Naive thymus-derived CD4-positive, alpha-beta T cell (primary cell): Measurements from ENCODE around the gene ERC1. TPM values are rescaled to one million over a fixed set of nuclear protein-coding genes. Genes with fewer than 3 reads are reported as not detected.

Experiments
- ATAC-seq: fragments of 150-1000 bp; cut with Tn5 transposase; 2 replicates; pipeline ENCODE4 v1.10.0; 2021; ENCODE audit warnings: mild to moderate bottlenecking, moderate library complexity
- CTCF ChIA-PET: fragments of 350-600 bp; sonication (Branson Sonifier 250); formaldehyde crosslinking; loops from one replicate; lab custom pipeline; 2021; ENCODE audit warnings: antibody characterized with exemption; lab: Charles Lee
- POLR2A ChIA-PET: fragments of 350-600 bp; sonication (Branson Sonifier 250); formaldehyde crosslinking; loops from one replicate; lab custom pipeline; 2021; ENCODE audit warnings: antibody characterized with exemption, inconsistent platforms; lab: Charles Lee
- DNase-seq, 9 donors: peaks; one replicate each; pipeline versions ENCODE4 v3.0.0 to v3.0.0-alpha.2; 2020 to 2022; ENCODE audit warnings: mixed read lengths in 1 of 9
- H3K27ac ChIP-seq: one replicate; pipeline ENCODE4 v1.7.0; 2013; ENCODE audit warnings: mild to moderate bottlenecking, low read depth, low read length, moderate library complexity
- H3K27me3 ChIP-seq, 2 donors: one replicate each; pipeline ENCODE4 v1.7.0; 2013; ENCODE audit warnings: low read length in 2 of 2, mild to moderate bottlenecking in 2 of 2, moderate library complexity in 2 of 2; ENCODE audit not compliant: control insufficient read depth in 2 of 2, insufficient read depth in 2 of 2
- H3K36me3 ChIP-seq, 3 experiments: 1 replicate in 2 of 3; 2 replicates in 1 of 3; pipeline ENCODE4 v1.7.0; 2013; ENCODE audit warnings: low read length in 3 of 3, mild to moderate bottlenecking in 3 of 3, moderate library complexity in 1 of 3; ENCODE audit not compliant: insufficient read depth in 3 of 3, control insufficient read depth in 2 of 3
- H3K4me1 ChIP-seq, 2 donors: one replicate each; pipeline ENCODE4 v1.7.0; 2013; ENCODE audit warnings: low read length in 2 of 2, mild to moderate bottlenecking in 2 of 2, moderate library complexity in 1 of 2; ENCODE audit not compliant: control insufficient read depth in 2 of 2, insufficient read depth in 2 of 2
- H3K4me3 ChIP-seq: 2 replicates; pipeline ENCODE4 v1.7.0; 2013; ENCODE audit warnings: mild to moderate bottlenecking, low read length
- H3K9me3 ChIP-seq, 3 experiments: 1 replicate in 2 of 3; 2 replicates in 1 of 3; pipeline ENCODE4 v1.7.0; 2013; ENCODE audit warnings: low read length in 3 of 3; ENCODE audit not compliant: control insufficient read depth in 2 of 3
- H3K27ac Mint-ChIP-seq, 9 donors: one replicate each; pipeline ENCODE4 v1.8.0; 2020 to 2022; ENCODE audit warnings: mixed read lengths in 9 of 9, mild to moderate bottlenecking in 8 of 9, moderate library complexity in 5 of 9, inconsistent platforms in 2 of 9
- H3K27me3 Mint-ChIP-seq, 5 donors: one replicate each; pipeline ENCODE4 v1.8.0; 2021 to 2022; ENCODE audit warnings: mixed read lengths in 5 of 5, mild to moderate bottlenecking in 1 of 5
- H3K36me3 Mint-ChIP-seq, 5 donors: one replicate each; pipeline ENCODE4 v1.8.0; 2020 to 2022; ENCODE audit warnings: mixed read lengths in 5 of 5, mild to moderate bottlenecking in 3 of 5, inconsistent platforms in 1 of 5
- H3K4me1 Mint-ChIP-seq, 7 donors: one replicate each; pipeline ENCODE4 v1.8.0; 2020 to 2022; ENCODE audit warnings: mixed read lengths in 7 of 7, mild to moderate bottlenecking in 3 of 7, inconsistent platforms in 1 of 7
- H3K4me3 Mint-ChIP-seq, 10 donors: one replicate each; pipeline ENCODE4 v1.8.0; 2020 to 2022; ENCODE audit warnings: mild to moderate bottlenecking in 10 of 10, mixed read lengths in 10 of 10, moderate library complexity in 6 of 10, inconsistent platforms in 2 of 10
- H3K9me3 Mint-ChIP-seq, 11 donors: one replicate each; pipeline ENCODE4 v1.8.0; 2020 to 2022; ENCODE audit warnings: mixed read lengths in 11 of 11, mild to moderate bottlenecking in 4 of 11, inconsistent platforms in 1 of 11, moderate library complexity in 1 of 11
- intact Hi-C, 2 donors: fragments of 100-400 bp; cut with micrococcal nuclease; formaldehyde crosslinking; loops; one replicate each; pipeline ENCODE4 v1.15.1; 2023
- polyA plus RNA-seq, 2 donors: library from polyadenylated mRNA; unstranded; fragments of 300-500 nt; fragmentation: Illumina TruSeq; gene quantifications; one replicate each; pipeline ENCODE4 v1.2.3, GENCODE V29; 2021
- total RNA-seq, 6 experiments: library from RNA in 5 of 6; stranded (reverse) in 5 of 6; gene quantifications; 1 replicate in 5 of 6; 2 replicates in 1 of 6; pipeline ENCODE4 v1.2.3 and lab custom pipeline; 2021 to 2026

The ERC1 gene
- total and polyA plus RNA-seq, 7 experiments from 2014 or later, result 15.9 to 62.0 (median 51.5) TPM

DNA sequence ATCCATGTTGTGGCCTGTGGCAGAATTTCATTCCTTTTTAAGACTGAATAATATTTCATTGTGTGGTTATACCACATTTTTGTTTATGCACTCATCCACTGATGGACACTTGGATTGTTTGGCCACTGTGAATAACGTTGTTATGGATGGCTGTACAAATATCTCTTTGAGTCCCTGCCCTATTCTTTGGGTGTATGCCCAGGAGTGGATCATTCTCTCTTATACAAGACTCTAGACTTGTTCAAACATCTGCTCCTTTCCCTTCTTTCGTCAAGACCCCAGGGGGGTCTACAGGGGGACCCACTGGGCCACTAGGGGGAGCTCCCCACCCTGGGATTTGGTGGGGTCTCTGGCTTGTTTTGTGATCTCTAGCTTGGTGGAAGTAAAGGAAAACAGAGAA is 526.0 kb downstream of the ERC1 start:
- CTCF ChIA-PET, result no interaction called here
- Histone ChIP-seq H3K27me3 (no peaks in the 10 kb centered on the region), H3K36me3 (no peaks in the 10 kb centered on the region), H3K9me3 (no peaks in the 10 kb centered on the region), H3K27ac (no peak overlapping the region), H3K4me3 (no peak overlapping the region), H3K4me1 (no peaks in the 10 kb centered on the region)
- DNase-seq, result peak in 1 of 9 donors; percentile 16
- Mint-ChIP-seq H3K9me3 (peaks cover 0 to 15% (median 4%) of the 10 kb centered on the region in 11 donors), H3K36me3 (no peaks in the 10 kb centered on the region), H3K27me3 (peaks cover 7 to 59% (median 17%) of the 10 kb centered on the region in 5 donors), H3K4me3 (no peak overlapping the region), H3K27ac (no peak overlapping the region), H3K4me1 (no peaks in the 10 kb centered on the region)
- POLR2A ChIA-PET, result no interaction called here
- no peak for ATAC-seq
- intact Hi-C loops, result no loop called here

DNA sequence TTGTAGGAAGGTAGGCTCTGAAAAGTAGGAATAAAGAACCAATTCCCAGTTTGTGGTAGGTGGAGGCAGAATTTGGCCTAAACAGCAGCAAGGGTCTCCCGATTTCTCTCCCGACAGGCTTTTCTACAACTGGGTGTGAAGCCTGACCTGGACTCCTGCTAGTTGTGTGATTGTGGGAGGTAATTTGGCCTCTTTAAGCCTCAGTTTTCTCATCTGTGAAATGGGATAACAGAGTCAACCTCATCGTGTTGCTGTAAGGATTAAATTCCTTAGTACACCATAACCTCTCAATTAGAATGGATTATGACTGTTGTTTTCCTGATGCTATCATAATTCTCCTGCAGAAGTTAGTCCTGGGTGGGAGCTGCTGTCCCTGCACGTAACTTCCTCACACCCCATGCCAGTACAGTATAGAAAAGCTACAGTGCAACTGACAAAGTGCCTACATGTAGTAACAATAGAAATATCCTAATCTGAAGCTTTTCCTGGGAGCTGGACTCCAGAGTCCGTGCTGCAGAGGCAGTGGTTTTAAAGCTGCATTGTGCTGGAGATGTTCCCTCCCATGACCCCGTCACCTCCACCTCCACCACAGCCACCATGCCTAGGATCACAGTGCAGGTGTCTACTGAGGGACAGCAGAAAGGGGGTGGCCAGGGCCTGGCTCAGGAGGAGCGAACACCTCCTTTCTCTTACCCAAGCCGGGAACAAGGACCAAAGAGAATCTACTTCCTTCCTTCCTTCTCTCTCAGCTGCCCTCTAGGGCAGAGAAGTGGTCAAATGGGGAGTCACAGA is 526.9 kb downstream of the ERC1 start:
- CTCF ChIA-PET, result no interaction called here
- POLR2A ChIA-PET, result no interaction called here
- H3K36me3 ChIP-seq, result no peaks in the 10 kb centered on the region
- intact Hi-C loops, result no loop called here
- H3K4me1 ChIP-seq, result no peaks in the 10 kb centered on the region
- Mint-ChIP-seq H3K27me3 (peaks cover 7 to 53% (median 13%) of the 10 kb centered on the region in 5 donors), H3K4me1 (no peaks in the 10 kb centered on the region), H3K9me3 (peaks cover 0 to 15% (median 4%) of the 10 kb centered on the region in 11 donors), H3K27ac (no peak overlapping the region), H3K4me3 (no peak overlapping the region), H3K36me3 (no peaks in the 10 kb centered on the region)
- H3K27me3 ChIP-seq, result no peaks in the 10 kb centered on the region
- ATAC-seq (no peak), DNase-seq (no peak)
- no peaks in the 10 kb centered on the region for H3K9me3 ChIP-seq
- H3K27ac ChIP-seq, result no peak overlapping the region
- H3K4me3 ChIP-seq, result no peak overlapping the region

DNA sequence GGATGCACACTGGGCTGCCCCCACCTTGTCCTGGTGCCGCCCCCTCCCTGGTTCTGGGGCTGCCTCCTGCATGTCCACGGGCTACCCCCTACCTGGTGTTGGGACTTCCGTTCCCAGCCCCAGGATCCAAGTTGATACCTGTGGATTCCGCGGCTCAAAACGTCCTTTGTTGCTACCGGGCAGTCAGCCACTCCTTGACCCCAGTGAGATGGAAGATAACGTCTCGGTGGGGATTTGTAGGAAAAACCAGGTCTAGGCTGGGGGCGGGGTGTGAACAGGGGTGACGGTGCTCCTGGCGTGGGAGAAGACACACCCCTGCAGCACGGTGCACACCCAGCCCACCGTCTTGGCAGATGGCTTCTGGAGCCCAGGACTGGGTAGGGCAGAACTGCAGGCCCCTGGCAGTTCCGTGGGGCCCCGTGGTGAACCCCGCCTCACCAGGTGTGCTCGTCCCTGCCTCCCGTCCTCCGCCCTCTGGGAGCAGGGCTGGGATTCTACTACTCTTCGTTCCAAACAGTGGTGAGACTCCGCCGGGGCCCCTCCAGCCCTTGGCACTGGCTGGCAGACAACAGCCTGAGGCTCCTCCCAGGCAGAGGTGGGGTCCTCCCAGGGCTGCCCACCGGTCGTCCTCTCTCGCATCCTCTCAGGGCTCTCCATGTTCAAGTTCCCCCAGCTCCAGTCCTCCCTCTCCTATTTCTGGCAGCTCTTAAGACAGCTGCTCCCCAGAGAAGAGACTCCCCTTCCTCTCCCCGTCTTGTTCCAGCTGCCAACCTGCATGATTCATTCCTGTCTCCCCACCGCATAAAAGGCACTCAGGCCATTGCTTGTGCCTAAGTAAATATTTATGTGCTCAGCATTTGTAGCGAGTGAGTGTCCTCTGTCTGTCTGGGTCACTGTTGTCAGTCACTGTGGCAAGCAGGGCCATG is 527.8 kb downstream of the ERC1 start:
- Mint-ChIP-seq H3K36me3 (peaks cover 0 to 1% (median 0%) of the 10 kb centered on the region in 5 donors), H3K4me3 (no peak overlapping the region), H3K27ac (no peak overlapping the region), H3K4me1 (peaks cover 0 to 2% (median 0%) of the 10 kb centered on the region in 7 donors), H3K27me3 (peaks cover 11 to 51% (median 17%) of the 10 kb centered on the region in 5 donors), H3K9me3 (peaks cover 0 to 14% (median 4%) of the 10 kb centered on the region in 11 donors)
- Histone ChIP-seq H3K4me1 (no peaks in the 10 kb centered on the region), H3K27me3 (no peaks in the 10 kb centered on the region), H3K4me3 (no peak overlapping the region), H3K27ac (no peak overlapping the region), H3K9me3 (no peaks in the 10 kb centered on the region), H3K36me3 (no peaks in the 10 kb centered on the region)
- POLR2A ChIA-PET, result no interaction called here
- intact Hi-C loops, result no loop called here
- no peak for DNase-seq
- no peak for ATAC-seq
- CTCF ChIA-PET, result no interaction called here

DNA sequence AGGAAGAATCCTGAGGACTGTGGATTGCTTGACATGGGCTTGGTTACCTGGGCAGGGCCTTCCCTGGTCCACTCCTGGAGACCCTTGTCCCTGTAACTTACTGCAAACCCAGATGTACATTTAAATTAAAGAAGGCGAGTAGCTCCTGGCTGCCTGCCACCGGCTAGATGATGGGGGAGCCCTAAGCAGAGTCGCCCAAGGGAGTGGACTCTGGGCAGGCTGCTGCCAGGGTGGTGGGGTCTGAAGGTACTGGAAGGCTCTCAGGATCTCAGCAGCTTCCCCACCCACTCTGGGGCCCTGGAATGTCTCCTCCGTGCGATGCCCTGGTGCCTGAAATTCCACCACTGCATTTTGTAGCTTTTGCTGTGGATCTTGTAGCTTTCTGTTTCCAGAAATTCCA is 528.6 kb downstream of the ERC1 start:
- Histone ChIP-seq H3K9me3 (no peaks in the 10 kb centered on the region), H3K4me3 (no peak overlapping the region), H3K36me3 (no peaks in the 10 kb centered on the region), H3K27me3 (no peaks in the 10 kb centered on the region), H3K27ac (no peak overlapping the region), H3K4me1 (no peaks in the 10 kb centered on the region)
- ATAC-seq, result no peak
- peaks cover 0 to 6% (median 0%) of the 10 kb centered on the region in 7 donors for H3K4me1 Mint-ChIP-seq
- H3K36me3 Mint-ChIP-seq, result peaks cover 0 to 4% (median 0%) of the 10 kb centered on the region in 5 donors
- CTCF ChIA-PET, result no interaction called here
- H3K9me3 Mint-ChIP-seq, result peaks cover 0 to 14% (median 4%) of the 10 kb centered on the region in 11 donors
- H3K4me3 Mint-ChIP-seq, result no peak overlapping the region
- no peak overlapping the region for H3K27ac Mint-ChIP-seq
- POLR2A ChIA-PET, result no interaction called here
- intact Hi-C loops, result no loop called here
- peaks cover 18 to 57% (median 23%) of the 10 kb centered on the region in 5 donors for H3K27me3 Mint-ChIP-seq
- peak in 1 of 9 donors; percentile 16 for DNase-seq

DNA sequence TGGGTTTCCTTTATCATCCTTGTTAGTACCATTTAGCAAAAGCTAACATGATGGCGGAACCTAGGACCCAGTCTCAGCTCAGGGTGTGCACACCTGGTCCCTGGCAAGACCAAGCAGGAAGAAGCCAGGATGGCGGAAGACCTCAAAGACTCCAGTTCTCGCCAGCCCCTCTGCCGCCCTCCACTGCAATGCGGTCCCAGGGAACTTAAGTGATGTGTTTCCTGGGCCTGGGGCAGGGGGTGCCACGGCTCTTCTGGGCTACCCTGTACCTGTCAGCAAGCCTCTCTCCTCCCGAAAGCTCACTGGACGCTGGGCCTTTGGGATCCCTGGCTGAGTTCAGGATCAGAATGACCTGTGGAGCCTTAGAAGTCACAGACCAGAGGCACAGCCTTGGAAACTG is 532.0 kb downstream of the ERC1 start:
- H3K4me1 Mint-ChIP-seq, result peaks cover 0 to 6% (median 0%) of the 10 kb centered on the region in 7 donors
- ATAC-seq (no peak), DNase-seq (no peak)
- H3K36me3 Mint-ChIP-seq, result peaks cover 0 to 4% (median 0%) of the 10 kb centered on the region in 5 donors
- no peak overlapping the region for H3K4me3 ChIP-seq
- no peak overlapping the region for H3K27ac ChIP-seq
- no peaks in the 10 kb centered on the region for H3K9me3 ChIP-seq
- H3K27me3 ChIP-seq, result no peaks in the 10 kb centered on the region
- H3K9me3 Mint-ChIP-seq, result peaks cover 0 to 2% (median 0%) of the 10 kb centered on the region in 11 donors
- intact Hi-C loops, result no loop called here
- H3K4me3 Mint-ChIP-seq, result no peak overlapping the region
- H3K36me3 ChIP-seq, result no peaks in the 10 kb centered on the region
- H3K4me1 ChIP-seq, result no peaks in the 10 kb centered on the region
- ChIA-PET CTCF (no interaction called here), POLR2A (no interaction called here)
- no peak overlapping the region for H3K27ac Mint-ChIP-seq
- H3K27me3 Mint-ChIP-seq, result peaks cover 44 to 63% (median 48%) of the 10 kb centered on the region in 5 donors

DNA sequence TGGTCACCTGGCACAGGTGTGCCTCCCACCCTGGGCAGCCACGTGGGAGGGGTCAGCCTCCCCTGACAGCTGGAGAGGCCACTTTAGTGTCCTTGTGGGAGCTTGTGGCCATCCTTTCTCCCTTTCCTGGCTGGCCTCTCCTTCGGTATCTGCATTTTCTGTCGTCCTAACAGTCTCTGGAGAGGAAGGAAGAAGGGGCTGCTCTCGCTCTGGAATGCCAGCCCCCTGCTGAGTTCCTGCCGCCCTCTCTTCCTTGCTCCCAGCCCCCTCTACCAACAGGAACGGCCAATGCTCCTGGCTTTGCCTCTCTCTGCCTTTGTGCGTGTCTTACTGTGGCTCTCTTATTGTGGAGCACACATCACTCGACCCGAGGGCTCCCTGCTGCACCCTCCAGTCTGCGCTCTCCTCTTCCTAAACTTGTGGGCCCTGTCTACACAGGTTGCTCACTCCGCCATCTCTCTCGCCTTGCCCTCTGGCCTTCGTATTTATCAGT is 532.6 kb downstream of the ERC1 start:
- H3K27ac Mint-ChIP-seq, result no peak overlapping the region
- no peak for ATAC-seq
- Histone ChIP-seq H3K36me3 (no peaks in the 10 kb centered on the region), H3K27ac (no peak overlapping the region), H3K4me3 (no peak overlapping the region), H3K9me3 (no peaks in the 10 kb centered on the region), H3K27me3 (no peaks in the 10 kb centered on the region), H3K4me1 (no peaks in the 10 kb centered on the region)
- peaks cover 0 to 6% (median 0%) of the 10 kb centered on the region in 7 donors for H3K4me1 Mint-ChIP-seq
- no peak for DNase-seq
- intact Hi-C loops, result no loop called here
- no peak overlapping the region for H3K4me3 Mint-ChIP-seq
- peaks cover 0 to 2% (median 0%) of the 10 kb centered on the region in 11 donors for H3K9me3 Mint-ChIP-seq
- CTCF ChIA-PET, result no interaction called here
- H3K36me3 Mint-ChIP-seq, result peaks cover 0 to 4% (median 0%) of the 10 kb centered on the region in 5 donors
- peaks cover 48 to 63% (median 51%) of the 10 kb centered on the region in 5 donors for H3K27me3 Mint-ChIP-seq
- POLR2A ChIA-PET, result no interaction called here
